HCT116 (cell line): Measurements from ENCODE around the gene MALSU1. TPM values are rescaled to one million over a fixed set of nuclear protein-coding genes. Genes with fewer than 3 reads are reported as not detected.

Experiments used
- ATAC-seq: fragments of 200-7000 bp; cut with Tn5 transposase; 2 replicates; pipeline ENCODE4 v1.9.1; 2020; ENCODE audit warnings: mild to moderate bottlenecking, moderate library complexity
- BruUV-seq: library from RNA; stranded (reverse); fragments of 400-500 nt; replicated peaks from 2 replicates; lab custom pipeline; 2021; lab: Mats Ljungman, UMichigan
- CTCF ChIA-PET: fragments of 300-600 bp; sonication (Branson Sonifier 250); formaldehyde crosslinking; loops from one replicate; lab custom pipeline; 2021; ENCODE audit warnings: antibody characterized with exemption; lab: Charles Lee
- POLR2A ChIA-PET: fragments of 300-600, 350-600 bp; sonication (Branson Sonifier 250); formaldehyde crosslinking; loops from one replicate; lab custom pipeline; 2021; ENCODE audit warnings: antibody characterized with exemption; lab: Charles Lee
- RAD21 ChIA-PET, 2 experiments: fragments of 300-600 bp; sonication (Branson Sonifier 250); formaldehyde crosslinking; loops; one replicate each; lab custom pipeline; 2023; ENCODE audit warnings: low total read pairs in 2 of 2; ENCODE audit not compliant: uncharacterized antibody in 2 of 2, unreplicated experiment in 2 of 2, low non-redundant PET in 1 of 2; lab: Charles Lee
- DNase-seq: peaks from one replicate; pipeline ENCODE4 v3.0.0-alpha.2; 2010; ENCODE audit warnings: low read depth, low spot score
- H2AFZ ChIP-seq: fragments of 200-600 bp; shearing (Covaris generic), sonication (generic); 2 replicates; pipeline ENCODE4 v1.6.1; 2017; ENCODE audit warnings: low read depth, mixed run types, mixed read lengths, antibody characterized with exemption, low read length; ENCODE audit not compliant: poor library complexity, severe bottlenecking
- H3K27ac ChIP-seq: 2 replicates; pipeline ENCODE4 v1.5.1; 2012; ENCODE audit warnings: low read depth, low read length
- H3K27me3 ChIP-seq: fragments of 200-600 bp; sonication (generic); 2 replicates; pipeline ENCODE4 v1.6.1; 2016; ENCODE audit warnings: mixed run types, low read length, mixed read lengths; ENCODE audit not compliant: insufficient read depth
- H3K36me3 ChIP-seq, 2 experiments: fragments of 200-500 bp in 1 of 2; fragments of 200-600 bp in 1 of 2; sonication (Bioruptor generic) in 1 of 2; sonication (generic) in 1 of 2; 2 replicates each; pipeline versions ENCODE4 v1.5.1 to v1.6.1; 2014 to 2016; ENCODE audit warnings: low read length in 2 of 2, inconsistent platforms in 1 of 2, mixed read lengths in 1 of 2, mixed run types in 1 of 2; ENCODE audit not compliant: insufficient read depth in 2 of 2, control insufficient read depth in 1 of 2
- H3K4me1 ChIP-seq, 2 experiments: fragments of 200-600 bp in 1 of 2; sonication (generic) in 1 of 2; 2 replicates each; pipeline versions ENCODE4 v1.5.1 to v1.6.1; 2012 to 2017; ENCODE audit warnings: low read length in 2 of 2, inconsistent platforms in 1 of 2, mild to moderate bottlenecking in 1 of 2, mixed read lengths in 1 of 2, mixed run types in 1 of 2, moderate library complexity in 1 of 2; ENCODE audit not compliant: insufficient read depth in 2 of 2, control insufficient read depth in 1 of 2
- H3K4me2 ChIP-seq: fragments of 200-600 bp; sonication (generic); 2 replicates; pipeline ENCODE4 v1.6.1; 2017; ENCODE audit warnings: mixed run types, low read length, mixed read lengths
- H3K4me3 ChIP-seq, 2 experiments: fragments of 200-600 bp in 1 of 2; sonication (generic) in 1 of 2; replicated peaks in 1 of 2; 2 replicates each; pipeline ENCODE4 v1.5.1; 2011 to 2016; ENCODE audit warnings: low read length in 2 of 2, control low read depth in 1 of 2, low read depth in 1 of 2, mild to moderate bottlenecking in 1 of 2, mixed read lengths in 1 of 2, mixed run types in 1 of 2
- H3K79me2 ChIP-seq: fragments of 200-600 bp; sonication (generic); 2 replicates; pipeline ENCODE4 v1.6.1; 2017; ENCODE audit warnings: mild to moderate bottlenecking, mixed run types, low read length, moderate library complexity, mixed read lengths; ENCODE audit not compliant: insufficient read depth
- H3K9ac ChIP-seq: fragments of 200-600 bp; sonication (generic); 2 replicates; pipeline ENCODE4 v1.6.1; 2016; ENCODE audit warnings: low read length, mixed read lengths
- H3K9me2 ChIP-seq: fragments of 200-600 bp; sonication (generic), shearing (Covaris generic); 2 replicates; pipeline ENCODE4 v1.6.1; 2017; ENCODE audit warnings: mixed run types, mild to moderate bottlenecking, moderate library complexity; ENCODE audit not compliant: insufficient read depth
- H3K9me3 ChIP-seq, 2 experiments: fragments of 200-500 bp in 1 of 2; fragments of 200-600 bp in 1 of 2; sonication (Bioruptor generic) in 1 of 2; sonication (generic) in 1 of 2; 2 replicates each; pipeline ENCODE4 v1.6.1; 2014 to 2017; ENCODE audit warnings: low read length in 2 of 2, mixed read lengths in 2 of 2, inconsistent platforms in 1 of 2, low read depth in 1 of 2, mild to moderate bottlenecking in 1 of 2, mixed run types in 1 of 2, moderate library complexity in 1 of 2; ENCODE audit not compliant: control insufficient read depth in 1 of 2, insufficient read depth in 1 of 2
- H4K20me1 ChIP-seq: fragments of 200-600 bp; sonication (generic), shearing (Covaris generic); 2 replicates; pipeline ENCODE4 v1.6.1; 2017; ENCODE audit warnings: mixed run types, mild to moderate bottlenecking, moderate library complexity; ENCODE audit not compliant: insufficient read depth
- CEBPB ChIP-seq: IDR thresholded peaks from 2 replicates; pipeline ENCODE4 v1.6.1; 2012; ENCODE audit warnings: low read depth
- ELF1 ChIP-seq: IDR thresholded peaks from 2 replicates; pipeline ENCODE4 v1.6.1; 2012; ENCODE audit warnings: low read depth, borderline replicate concordance
- EZH2 ChIP-seq: fragments of 200-600 bp; sonication (generic); IDR thresholded peaks from 2 replicates; pipeline ENCODE4 v1.6.1; 2017; ENCODE audit warnings: antibody characterized with exemption, mixed run types
- FOSL1 ChIP-seq: IDR thresholded peaks from 2 replicates; pipeline ENCODE4 v1.6.1; 2012; ENCODE audit warnings: low read depth
- POLR2A ChIP-seq: IDR thresholded peaks from 2 replicates; pipeline ENCODE4 v1.7.0; 2011; ENCODE audit warnings: borderline replicate concordance; ENCODE audit not compliant: insufficient read depth, insufficient read length; ENCODE audit errors: extremely low read depth
- SIN3A ChIP-seq: IDR thresholded peaks from 2 replicates; pipeline ENCODE4 v1.6.1; 2012; ENCODE audit warnings: low read depth
- TCF7L2 ChIP-seq: IDR thresholded peaks from 2 replicates; pipeline ENCODE4 v1.7.0; 2011; ENCODE audit warnings: borderline replicate concordance, inconsistent platforms; ENCODE audit not compliant: insufficient read depth, insufficient read length; ENCODE audit errors: extremely low read depth
- intact Hi-C: fragments of 100-400 bp; cut with micrococcal nuclease; formaldehyde crosslinking; loops from 2 replicates; pipeline ENCODE4 v1.10.0; 2022
- total RNA-seq: library from RNA; stranded (reverse); gene quantifications from one replicate; pipeline ENCODE4 v1.2.1, GENCODE V29; 2021; ENCODE audit not compliant: unreplicated experiment
- TF ChIP-seq, protein P1 (sequence below): IDR thresholded peaks from 2 replicates; pipeline ENCODE4 v1.6.1; 2012; ENCODE audit warnings: low read depth
- TF ChIP-seq, protein P2 (sequence below): IDR thresholded peaks from 2 replicates; pipeline ENCODE4 v1.6.1; 2012
- TF ChIP-seq, protein P3 (sequence below): IDR thresholded peaks from 2 replicates; pipeline ENCODE4 v1.6.1; 2012

Gene MALSU1
- total RNA-seq, 1 experiment from 2014 or later = 105 TPM

DNA sequence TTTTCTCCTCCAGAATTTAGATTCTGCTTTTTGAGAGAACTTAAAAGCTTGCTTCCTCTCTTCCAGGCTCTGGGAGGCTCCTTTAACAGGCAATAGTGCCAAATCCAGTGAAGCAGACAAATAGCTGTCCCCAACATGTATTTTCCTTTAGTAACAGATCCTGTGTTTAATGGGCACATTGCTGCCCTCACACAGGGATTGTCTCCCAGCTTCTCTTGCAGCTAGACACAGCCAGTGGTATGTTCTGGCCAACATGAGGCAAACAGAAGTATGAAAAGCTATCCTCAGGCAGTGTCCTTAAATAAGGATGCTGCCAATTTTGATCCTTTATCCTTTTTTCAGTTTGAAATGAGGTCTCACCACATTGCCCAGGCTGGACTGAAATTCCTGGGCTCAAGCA, 38.2 kb downstream of the MALSU1 start:
- H2AFZ ChIP-seq = no peak overlapping the region
- no peak overlapping the region for H3K4me2 ChIP-seq
- no peak overlapping the region for H3K4me3 ChIP-seq
- ATAC-seq (no peak), DNase-seq (no peak)
- no peaks in the 10 kb centered on the region for H3K9me2 ChIP-seq
- TF ChIP-seq CEBPB = no peak
- TF ChIP-seq TCF7L2 = no peak
- intact Hi-C loops = no loop called here
- CTCF ChIA-PET = interaction anchor here (1.3 kb wide), 1 partner anchor 13 kb away, joined by 4 read pairs; no protein-coding TSS in a partner anchor
- RAD21 ChIA-PET = no interaction called here
- no peaks in the 10 kb centered on the region for H3K27me3 ChIP-seq
- H3K9me3 ChIP-seq = peaks cover 0 to 8% of the 10 kb centered on the region in 2 experiments; a peak in 1 of 4 replicates
- peaks cover 6% of the 10 kb centered on the region; the same call in 1 of the 2 replicates for H3K79me2 ChIP-seq
- peaks cover 47 to 57% of the 10 kb centered on the region in 2 experiments for H3K4me1 ChIP-seq
- H4K20me1 ChIP-seq = peaks cover 7% of the 10 kb centered on the region; the same call in 1 of the 2 replicates
- H3K36me3 ChIP-seq = peaks cover 36 to 61% of the 10 kb centered on the region in 2 experiments
- no peak overlapping the region for H3K27ac ChIP-seq
- POLR2A ChIA-PET = interaction anchor here (0.7 kb wide), 1 partner anchor 12 kb away, joined by 3 read pairs; no protein-coding TSS in a partner anchor
- no peak overlapping the region for H3K9ac ChIP-seq
- BruUV-seq = no TSS peak

DNA sequence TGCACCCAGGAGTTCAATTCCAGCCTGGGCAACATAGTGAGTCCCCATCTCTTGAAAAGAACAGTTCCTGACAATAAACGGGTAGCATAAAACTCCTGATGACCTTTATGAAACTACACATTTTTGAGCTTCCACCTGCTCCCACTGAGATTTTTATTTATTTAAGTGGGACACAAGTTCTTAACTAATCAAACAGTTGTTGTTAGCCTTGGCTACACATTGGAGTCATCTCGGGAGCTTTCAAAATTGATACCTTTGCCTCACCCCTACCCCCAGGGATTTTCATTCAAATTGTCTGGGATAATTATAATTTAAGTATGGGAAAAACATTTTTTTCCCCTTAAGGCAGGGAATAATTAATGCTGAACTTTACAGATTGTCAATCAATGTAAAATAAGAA, 39.3 kb downstream of the MALSU1 start:
- ChIA-PET RAD21 (no interaction called here), CTCF (no interaction called here), POLR2A (no interaction called here)
- Histone ChIP-seq H3K36me3 (peaks cover 33 to 54% of the 10 kb centered on the region in 2 experiments), H3K4me3 (no peak overlapping the region), H3K9ac (no peak overlapping the region), H3K27ac (no peak overlapping the region), H3K9me2 (no peaks in the 10 kb centered on the region), H3K4me1 (peaks cover 36 to 48% of the 10 kb centered on the region in 2 experiments), H4K20me1 (peaks cover 7% of the 10 kb centered on the region; the same call in 1 of the 2 replicates), H2AFZ (no peak overlapping the region), H3K27me3 (no peaks in the 10 kb centered on the region), H3K4me2 (no peak overlapping the region), H3K79me2 (no peaks in the 10 kb centered on the region), H3K9me3 (peaks cover 0 to 8% of the 10 kb centered on the region in 2 experiments; a peak in 1 of 4 replicates)
- DNase-seq (no peak), ATAC-seq (no peak)
- BruUV-seq = no TSS peak
- TF ChIP-seq, protein P1, sequence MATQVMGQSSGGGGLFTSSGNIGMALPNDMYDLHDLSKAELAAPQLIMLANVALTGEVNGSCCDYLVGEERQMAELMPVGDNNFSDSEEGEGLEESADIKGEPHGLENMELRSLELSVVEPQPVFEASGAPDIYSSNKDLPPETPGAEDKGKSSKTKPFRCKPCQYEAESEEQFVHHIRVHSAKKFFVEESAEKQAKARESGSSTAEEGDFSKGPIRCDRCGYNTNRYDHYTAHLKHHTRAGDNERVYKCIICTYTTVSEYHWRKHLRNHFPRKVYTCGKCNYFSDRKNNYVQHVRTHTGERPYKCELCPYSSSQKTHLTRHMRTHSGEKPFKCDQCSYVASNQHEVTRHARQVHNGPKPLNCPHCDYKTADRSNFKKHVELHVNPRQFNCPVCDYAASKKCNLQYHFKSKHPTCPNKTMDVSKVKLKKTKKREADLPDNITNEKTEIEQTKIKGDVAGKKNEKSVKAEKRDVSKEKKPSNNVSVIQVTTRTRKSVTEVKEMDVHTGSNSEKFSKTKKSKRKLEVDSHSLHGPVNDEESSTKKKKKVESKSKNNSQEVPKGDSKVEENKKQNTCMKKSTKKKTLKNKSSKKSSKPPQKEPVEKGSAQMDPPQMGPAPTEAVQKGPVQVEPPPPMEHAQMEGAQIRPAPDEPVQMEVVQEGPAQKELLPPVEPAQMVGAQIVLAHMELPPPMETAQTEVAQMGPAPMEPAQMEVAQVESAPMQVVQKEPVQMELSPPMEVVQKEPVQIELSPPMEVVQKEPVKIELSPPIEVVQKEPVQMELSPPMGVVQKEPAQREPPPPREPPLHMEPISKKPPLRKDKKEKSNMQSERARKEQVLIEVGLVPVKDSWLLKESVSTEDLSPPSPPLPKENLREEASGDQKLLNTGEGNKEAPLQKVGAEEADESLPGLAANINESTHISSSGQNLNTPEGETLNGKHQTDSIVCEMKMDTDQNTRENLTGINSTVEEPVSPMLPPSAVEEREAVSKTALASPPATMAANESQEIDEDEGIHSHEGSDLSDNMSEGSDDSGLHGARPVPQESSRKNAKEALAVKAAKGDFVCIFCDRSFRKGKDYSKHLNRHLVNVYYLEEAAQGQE = no peak
- no peak for TF ChIP-seq ELF1
- TF ChIP-seq CEBPB = no peak
- TF ChIP-seq EZH2 = no peak
- TF ChIP-seq FOSL1 = no peak
- TF ChIP-seq, protein P2, sequence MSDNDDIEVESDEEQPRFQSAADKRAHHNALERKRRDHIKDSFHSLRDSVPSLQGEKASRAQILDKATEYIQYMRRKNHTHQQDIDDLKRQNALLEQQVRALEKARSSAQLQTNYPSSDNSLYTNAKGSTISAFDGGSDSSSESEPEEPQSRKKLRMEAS = no peak
- TF ChIP-seq SIN3A = no peak
- TF ChIP-seq, protein P3, sequence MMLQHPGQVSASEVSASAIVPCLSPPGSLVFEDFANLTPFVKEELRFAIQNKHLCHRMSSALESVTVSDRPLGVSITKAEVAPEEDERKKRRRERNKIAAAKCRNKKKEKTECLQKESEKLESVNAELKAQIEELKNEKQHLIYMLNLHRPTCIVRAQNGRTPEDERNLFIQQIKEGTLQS = no peak
- TF ChIP-seq POLR2A = no peak
- intact Hi-C loops = no loop called here
